Stimulated activated CD4-positive, alpha-beta T cell treated with anti-CD3 and anti-CD28 coated beads, Interleukin-15, amount 100 ng/mL, for 48 hours (primary cell): ENCODE measurements around the gene TBC1D8.

ENCODE experiments used
- DNase-seq, 2 donors: peaks; one replicate each; pipeline ENCODE4 v3.0.0-alpha.2; 2020; ENCODE audit warnings: low read depth in 2 of 2

TBC1D8 gene

DNA sequence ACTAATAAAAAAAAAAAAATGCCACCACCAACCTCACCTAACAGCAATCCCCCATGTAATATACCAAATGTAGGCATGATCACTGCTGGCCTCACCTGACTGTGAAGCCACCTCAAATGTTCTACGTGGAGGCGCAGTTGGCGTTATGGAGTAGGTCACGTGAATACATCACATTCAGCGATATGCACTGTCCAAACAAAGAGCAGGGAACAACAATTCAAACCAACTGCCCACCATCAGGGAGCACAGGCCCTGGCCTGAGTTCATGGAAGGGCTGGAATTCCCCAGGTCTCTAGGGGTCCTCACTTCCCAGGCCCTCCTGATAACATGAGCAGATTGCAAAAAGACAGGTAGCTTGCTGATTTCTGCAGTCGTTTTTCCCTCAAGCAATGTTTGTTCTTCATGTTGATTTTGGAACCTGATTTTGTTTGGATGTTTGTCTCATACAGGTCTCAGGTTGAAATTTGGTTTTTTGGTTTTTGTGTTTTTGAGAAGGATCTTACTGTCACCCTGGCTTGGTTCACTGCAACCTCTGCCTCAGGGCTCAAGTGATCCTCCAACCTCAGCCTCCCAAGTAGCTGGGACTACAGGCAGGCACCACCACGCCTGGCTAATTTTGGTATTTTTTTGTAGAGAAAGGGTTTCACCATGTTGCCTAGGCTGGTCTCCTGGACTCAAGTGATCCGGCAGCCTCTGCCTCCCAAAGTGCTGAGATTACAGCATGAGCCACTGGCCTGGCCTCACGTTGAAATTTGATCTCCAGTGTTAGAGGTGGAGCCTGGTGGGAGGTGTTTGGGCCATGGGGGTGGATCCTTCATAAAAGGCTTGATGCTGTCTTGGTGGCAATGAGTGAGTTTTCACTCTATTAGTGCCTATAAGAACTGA, 15.5 kb downstream of the TBC1D8 start:
- DNase-seq = no peak

DNA sequence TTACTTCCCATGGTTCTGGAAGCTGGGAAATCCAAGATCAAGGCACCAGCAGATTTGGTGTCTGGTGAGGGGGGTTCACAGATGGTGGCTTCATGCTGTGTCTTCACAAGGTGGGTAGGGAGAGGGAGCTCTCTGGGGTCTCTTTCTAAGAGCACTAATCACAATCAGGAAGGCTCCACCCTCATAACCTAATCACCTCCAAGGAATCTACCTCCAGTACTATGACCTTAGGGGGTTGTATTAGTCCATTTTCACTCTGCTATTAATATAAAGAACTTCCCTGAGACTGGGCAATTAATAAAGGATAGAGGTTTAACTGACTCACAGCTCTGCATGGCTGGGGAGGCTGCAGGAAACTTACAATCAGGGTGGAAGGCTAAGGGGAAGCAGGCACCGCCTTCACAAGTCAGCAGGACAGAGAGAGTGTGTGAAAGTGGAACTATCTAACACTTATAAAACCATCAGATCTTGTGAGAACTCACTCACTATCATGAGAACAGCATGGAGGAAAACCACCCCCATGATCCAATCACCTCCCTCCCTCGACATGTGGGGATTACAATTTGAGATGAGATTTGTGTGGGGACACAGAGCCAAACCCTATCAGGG, 17.6 kb downstream of the TBC1D8 start:
- no peak for DNase-seq

DNA sequence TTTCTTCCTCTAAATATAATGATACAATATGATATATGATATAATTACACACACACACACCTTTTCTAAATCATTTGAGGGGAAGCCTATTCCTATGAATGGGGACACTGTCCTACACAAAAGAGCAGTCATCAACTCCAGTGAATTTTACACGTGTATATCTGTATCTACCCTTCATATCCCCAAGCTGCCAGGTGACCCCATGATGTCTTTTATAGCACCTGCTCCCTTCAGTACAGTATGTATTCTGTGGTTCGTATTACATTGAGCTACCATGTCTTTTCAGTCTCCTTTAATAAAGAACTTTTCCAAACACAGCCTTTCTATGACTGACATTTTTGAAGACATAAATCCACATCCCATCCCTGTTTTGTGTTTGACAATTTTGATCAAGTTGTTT, 19.0 kb downstream of the TBC1D8 start:
- DNase-seq = no peak

DNA sequence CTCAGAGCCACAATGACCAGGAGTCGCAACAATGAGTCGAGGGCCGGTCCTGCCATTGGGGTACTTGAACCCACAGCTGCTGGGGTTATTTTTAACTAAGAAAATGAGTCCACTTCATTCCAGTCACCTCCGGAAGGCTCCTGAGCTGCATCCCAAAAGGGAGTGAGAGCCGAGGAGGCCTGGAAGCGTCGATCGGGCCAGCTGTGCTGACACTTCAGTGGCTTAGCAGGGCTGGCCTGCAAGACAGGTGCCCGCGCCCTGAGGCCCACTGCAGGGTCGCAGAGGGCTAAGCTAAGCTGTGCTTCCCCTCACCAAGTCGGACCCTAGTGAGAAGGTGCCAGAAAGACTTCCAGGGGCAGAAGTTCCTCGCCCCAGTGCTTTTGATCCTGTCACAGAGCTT, 21.1 kb downstream of the TBC1D8 start:
- DNase-seq = no peak

DNA sequence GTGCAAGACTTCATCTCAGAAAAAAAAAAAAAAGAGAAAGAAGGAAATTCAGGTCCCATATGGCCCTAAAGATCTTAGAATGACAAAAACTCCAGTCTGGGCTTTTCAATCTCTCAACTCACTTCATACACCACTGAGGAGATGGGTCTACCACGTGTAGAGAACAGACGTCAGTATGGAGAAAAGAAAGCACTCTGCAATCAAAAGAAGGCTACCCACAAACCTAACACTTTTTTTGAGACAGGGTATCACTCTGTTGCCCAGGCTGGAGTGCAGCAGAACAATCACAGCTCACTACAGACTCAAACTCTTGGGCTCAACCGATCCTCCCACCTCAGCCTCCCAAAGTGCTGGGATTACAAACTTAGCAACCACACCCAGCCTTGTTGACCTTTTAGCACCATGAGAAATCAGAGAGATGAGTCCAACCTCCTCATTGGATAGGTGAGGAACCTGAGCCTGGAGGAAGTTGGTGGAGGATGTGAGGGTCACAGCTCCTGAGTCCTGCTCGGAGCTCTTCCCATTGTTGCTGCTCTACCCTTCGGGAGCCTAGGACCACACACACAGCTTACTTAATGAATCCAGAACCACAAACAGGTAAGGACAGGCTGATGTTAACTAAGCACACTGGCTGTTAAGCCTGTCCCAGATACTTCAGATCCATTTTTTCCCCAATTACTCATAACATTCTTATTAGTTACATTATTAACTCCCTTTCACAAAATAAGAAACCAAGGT, 23.7 kb downstream of the TBC1D8 start:
- DNase-seq = no peak

DNA sequence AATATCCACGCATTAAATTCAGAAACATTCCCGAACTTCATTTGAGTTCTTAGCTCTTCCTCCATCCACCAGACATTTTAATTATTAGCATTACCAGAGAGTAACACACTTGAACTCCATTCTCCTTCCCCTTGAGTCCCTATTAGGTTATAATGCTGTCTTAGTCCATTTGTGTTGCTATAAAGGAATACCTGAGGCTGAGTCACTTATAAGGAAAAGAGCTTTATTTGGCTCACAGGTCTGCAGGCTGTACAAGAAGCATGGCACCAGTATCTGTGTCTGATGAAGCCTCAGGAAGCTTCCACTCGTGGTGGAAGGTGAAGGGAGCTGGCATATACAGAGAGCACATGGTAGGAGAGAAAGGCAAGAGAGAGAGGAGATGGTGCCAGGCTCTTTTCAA, 25.4 kb downstream of the TBC1D8 start:
- no peak for DNase-seq

DNA sequence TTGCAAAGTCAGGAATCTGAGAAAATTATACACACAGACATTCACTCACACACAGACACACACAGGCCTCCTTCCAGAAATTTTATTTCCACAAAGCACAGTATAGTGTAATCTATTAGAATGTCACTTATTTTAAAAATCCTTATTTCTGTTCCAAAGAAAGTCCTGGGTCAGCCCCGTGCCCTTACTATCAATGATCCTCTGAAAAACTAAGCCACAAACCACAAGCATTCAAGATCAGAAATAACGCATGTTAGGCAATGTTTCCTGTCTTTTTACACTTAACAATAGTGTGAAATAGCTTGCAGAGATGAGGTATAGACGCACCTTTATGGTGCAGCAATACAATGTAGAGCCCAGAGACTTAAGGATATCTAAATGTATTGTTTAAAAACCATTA, 25.8 kb downstream of the TBC1D8 start:
- no peak for DNase-seq

DNA sequence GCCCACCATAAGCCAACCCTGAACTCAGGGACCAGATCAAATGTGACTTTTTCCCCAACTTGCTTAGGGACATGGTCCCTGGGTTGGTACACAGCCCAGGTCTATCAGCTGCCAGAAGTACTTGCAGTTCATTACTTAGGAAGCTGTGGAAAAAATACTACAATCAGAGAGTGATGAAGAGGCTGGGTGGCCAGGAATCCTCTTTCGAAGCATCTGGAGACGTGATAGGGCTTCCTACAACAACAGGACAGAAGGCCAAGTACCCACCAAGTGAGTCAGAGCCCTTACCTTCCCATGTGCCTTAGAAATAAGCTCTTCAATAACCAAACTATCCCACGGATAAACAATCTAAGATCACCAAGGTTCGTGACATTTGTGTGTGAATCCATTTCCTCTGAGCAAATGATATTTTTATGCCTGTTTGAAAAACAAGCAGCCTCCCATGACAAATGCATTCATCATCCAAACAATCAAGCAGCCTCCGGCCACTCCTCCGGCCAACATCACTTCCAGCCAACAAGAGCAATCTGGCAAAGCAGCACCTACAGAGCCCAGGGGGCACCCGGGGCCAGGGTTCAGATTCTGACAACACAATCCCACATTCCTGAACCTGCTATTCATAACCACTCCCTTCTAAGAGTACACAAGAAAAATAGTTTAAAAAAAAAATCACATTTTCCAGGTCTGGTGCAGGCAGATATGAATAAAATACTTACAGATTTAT, 26.4 kb downstream of the TBC1D8 start:
- DNase-seq = no peak

DNA sequence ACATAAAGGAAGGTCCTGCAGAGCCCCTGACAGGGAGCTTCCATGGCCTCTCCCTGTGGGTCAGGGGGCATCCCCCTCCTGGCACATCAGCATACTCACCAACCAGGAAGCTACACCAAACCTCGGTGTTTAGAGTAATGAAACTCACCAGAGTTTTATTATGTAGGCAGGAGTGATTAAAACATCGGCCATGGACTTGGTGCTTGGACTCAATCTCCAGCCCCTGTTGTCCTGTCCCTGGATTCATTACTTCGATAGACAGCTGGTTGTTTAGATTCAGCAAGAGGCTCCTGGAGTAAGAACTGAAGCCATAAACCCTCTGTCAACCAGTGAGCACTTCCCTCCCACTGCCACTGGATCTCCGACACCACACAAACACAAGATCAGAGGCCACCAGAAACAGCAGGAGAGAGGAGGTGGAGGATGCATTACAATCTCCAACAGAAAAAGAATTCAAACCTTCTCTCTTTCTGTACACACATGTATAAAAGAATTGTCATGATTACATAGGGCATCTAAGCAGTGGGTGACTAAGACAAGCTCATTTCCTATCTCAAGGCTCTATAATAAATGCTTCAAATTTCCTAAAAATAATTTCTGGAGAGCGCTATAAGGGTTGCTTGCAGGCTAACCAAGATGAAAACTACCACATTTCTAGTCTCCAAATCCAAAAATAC, 27.2 kb downstream of the TBC1D8 start:
- no peak for DNase-seq

DNA sequence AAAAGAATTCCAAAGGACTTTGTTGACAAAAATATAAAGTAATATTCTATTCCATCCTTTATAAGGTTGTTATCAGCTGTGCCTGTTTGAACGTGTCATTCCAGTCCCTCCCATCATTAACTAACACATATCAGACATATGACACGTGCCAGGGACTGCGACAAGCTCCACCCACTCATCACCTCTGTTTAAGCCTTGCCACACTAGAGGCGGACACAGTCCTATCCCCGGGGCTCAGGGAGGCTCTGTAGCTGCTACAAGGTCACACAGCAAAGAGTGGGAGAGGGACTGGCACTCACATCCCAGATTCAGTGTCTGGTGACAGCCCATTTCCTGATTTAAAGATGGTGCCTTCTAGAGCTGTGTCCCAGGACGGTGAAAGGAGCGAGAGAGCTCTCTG, 30.0 kb downstream of the TBC1D8 start:
- no peak for DNase-seq

DNA sequence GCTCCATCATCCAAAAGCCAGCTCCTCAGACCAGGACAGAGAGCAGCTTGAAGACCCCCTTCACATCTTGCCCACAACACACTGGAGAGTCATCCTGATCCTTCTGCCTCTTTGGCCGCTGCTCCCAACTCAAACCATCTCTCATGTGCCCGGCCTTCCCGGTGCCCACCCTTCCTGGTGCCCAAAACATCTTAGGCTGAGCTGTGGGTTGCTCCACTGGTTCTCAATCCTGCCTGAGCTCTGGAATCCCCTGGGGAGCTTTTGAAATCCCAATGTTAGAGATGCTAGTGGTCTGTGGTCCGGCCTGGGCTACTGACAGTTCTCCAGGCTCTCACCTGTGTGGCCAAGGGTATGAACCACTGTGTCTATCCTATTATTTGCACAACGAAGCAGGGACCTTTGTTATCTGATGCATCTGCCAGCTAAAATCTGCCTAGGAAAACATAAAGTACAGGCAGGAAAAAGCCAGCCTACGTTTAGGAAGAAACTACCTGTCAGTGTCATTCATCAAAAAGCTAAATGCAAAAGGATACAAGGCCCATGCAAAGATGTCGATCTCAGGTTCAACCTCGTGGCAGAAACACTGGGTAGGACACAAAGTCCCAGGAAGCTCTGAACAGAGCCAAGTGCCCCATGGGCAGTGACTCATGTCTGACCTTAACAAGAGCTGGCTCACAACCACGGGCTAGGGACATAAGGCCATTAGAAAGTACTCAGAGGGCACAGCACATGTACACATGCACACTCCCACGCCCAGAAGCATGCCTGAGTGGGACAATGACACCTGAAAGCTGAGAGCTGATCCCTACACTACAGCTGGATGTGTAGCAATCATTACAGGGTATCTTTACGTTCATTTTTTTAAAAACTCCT, 30.8 kb downstream of the TBC1D8 start:
- no peak for DNase-seq

DNA sequence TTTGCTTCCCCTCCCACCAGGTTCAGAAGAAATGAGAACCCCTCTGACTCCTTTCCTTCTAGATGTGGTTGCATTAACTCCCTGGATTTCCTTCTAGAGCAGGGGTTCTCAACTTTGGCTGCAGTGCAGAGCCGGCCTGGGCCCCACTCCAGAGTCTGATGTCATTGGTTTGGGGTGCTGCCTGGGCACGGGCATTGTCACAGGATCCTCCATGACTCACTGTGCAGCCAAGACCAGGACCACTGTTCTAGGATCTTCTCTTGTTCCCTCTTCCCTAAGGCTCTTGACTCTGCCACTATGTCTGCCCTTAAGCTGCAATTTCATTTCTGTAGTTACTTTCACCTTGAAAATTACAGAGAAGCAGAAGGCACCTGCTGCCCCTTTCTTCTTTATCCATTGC, 31.8 kb downstream of the TBC1D8 start:
- DNase-seq = no peak

DNA sequence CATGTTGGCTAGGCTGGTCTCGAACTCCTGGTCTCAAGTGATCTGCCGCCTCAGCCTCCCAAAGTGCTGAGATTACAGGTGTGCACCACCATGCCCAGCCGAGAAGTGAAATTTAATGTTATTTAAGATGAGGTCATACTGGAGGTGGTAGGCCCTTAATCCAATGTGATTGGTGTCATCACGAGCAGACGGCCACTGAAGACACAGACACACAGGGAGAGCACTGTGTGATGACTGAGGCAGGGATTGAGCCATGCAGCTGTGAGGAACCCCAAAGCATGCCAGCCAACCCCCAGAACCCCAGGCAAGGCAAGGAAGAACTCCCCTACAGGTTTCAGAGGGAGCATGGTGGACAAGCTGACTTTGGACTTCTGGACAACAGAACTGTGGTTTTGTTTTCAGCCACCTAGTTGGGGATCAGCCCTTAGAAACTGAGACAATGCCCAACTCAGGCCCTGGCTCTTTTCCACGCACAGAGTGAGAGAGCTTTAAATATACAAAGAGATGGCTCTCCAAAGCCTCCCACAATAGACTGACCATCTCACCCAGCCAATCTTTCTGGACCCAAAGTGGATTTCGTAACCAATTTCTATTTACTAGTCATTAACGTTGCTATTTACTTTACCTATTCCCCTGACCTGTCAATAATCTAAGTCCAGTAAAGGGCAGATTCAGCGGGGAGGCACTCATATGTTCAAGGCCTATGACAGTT, 34.2 kb downstream of the TBC1D8 start:
- no peak for DNase-seq

DNA sequence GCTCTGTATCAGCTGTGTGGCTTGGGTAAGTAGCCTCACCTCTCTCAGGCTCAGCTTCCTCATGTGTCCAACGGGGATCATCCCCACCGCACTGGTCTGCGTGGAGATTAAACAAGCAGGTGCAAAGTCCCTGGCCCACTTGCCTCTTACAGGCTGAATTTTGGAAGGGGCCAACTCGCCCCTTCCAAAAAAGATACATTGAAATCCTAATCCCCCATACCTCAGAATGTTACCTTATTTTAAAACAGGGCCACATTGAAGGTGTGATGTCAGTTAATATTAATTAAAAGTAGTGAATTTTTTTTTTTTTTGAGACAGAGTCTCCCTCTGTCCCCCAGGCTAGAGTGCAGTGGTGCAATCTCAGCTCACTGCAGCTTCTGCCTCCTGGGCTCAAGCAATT, 34.8 kb downstream of the TBC1D8 start:
- no peak for DNase-seq

DNA sequence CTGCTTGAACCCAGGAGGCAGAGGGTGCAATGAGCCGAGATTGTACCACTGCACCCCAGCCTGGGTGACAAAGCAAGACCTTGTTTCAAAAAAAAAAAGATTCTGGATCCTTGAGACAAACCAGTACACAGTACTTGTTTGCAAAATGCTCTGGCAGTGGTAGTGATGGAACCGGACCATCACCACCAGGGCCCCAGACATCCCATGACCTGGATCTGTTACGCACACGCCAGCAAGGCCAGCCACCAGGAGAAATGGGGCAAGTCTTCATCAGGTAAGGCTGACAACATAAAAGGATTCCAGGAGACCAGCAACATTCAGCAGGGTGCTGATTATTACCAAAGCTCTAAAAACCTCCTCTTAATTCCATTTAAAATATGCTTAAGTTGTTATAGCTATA, 35.5 kb downstream of the TBC1D8 start:
- no peak for DNase-seq

DNA sequence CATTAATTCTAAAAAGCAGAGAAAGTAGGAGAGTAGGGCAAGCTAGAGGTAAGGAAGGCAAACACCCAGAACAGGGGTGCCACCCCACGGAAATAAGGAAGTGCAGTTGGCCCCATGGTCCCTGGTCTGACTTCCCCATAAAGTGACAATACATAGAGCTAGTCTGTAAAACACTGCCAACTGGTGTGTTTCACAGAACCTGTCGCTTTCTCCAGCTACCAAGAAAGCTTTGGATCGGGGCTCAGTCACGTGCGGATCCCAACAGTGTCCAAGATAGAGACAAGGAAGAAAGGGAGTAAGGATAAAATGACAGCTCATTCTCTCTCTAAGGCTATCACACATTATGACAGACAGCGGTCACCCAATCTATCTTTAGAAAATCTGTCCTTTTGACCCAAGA, 36.4 kb downstream of the TBC1D8 start:
- no peak for DNase-seq

DNA sequence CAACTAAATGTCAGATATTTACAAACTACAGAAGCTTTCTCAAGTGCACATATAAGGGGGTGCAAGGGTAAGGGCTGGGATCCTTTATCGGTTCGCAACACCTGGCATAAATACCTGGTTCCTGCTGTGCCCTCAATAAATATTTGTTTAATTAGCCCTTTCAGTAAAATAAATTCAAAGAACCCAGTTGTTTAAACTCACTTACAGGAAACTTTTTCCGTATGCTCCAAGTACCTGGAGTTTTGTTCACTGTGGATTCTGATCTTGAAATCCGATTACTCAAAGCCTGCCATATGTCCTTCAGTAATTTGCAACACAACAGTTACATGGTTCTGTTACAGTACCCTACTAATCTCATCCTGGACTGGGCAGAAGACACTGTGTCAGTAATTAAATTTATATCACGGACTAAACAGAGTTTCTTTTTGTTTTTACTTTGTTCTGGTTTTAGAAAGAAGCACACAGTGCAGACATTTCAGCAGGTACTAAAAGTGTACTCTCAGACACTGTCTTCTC, 36.9 kb downstream of the TBC1D8 start:
- DNase-seq = no peak

DNA sequence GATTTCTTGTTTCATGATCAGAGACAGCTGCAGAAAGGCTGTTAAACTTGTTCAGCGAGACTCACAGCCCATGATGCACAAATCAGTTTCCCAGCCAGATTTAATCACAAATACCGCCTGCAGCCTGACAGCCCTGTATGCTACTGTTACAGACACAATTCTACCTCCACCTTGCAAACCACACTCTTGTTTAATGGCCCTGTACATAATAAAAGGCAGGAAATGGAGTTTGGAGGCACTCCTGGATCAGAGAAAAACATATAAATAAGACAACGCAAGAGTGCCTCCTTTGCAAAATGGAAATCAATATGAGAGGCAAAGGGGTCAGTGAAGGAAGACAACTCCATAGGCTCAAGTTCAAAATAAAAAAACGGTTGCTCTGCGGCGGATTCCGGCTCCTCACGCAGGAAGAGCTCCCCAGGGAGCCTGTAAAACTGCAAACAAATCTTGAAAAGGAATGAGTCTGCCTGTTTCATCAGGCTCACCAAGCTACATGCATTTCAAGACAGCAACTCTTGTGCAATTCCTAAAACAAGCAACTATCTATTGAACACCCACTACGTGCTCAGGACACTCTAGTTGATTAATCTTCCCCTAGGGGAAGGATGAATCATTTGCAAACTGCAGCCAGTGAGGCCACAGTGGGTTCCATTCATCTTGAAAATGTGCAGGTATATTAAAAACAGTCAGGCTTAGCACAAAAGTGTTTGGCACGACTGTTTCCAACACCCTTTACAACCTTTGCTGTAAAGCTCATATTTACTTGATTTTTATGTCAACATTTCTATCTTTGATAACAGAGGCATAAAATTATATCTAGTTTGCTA, 37.5 kb downstream of the TBC1D8 start:
- no peak for DNase-seq

DNA sequence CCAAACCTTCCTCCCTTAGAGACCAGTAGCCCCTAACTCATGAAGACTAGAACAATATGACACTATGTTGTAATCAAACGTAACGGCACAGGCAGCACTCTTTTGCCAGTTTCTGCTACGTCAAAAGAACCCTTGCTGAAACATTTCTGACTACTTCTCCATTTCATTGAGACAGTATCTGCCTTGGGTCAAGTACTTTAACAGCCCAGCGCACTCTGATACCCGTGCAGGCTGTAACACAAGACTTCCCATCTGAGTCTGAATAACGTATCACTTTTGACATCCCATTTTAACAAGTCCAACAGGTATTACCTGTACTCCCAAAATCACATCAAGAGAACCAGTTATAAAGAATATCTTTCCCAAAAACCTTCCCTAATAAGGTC, 38.4 kb downstream of the TBC1D8 start:
- no peak for DNase-seq
